ENCODE results near the gene AFF3.

GRCh38 chr2:99709229-99709628 is 433.2 kb downstream of the AFF3 start:
- TF ChIP-seq POLR2A (IDR thresholded peaks at IDR 0.05) (no peak), CTCF (IDR thresholded peaks at IDR 0.05) (no peak)

Data from lower leg skin (tissue), 3 donors.